Measurements from ENCODE around the gene PRKCZ. TPM values are rescaled to one million over a fixed set of nuclear protein-coding genes. Genes with fewer than 3 reads are reported as not detected.

Gene PRKCZ
- total and polyA plus RNA-seq, 9 of the 15 experiments (the other 6 are each of a cell fraction or from before 2014, with no cell fraction given): 0.07 to 3.1 (median 1.3) TPM

GRCh38 chr1:2212532-2213491, 162.6 kb downstream of the PRKCZ start (continued):
- TF ChIP-seq CUX1 (CRISPR knock-in tag; IDR thresholded peaks at IDR 0.05) (no peak), SRSF3 (IDR thresholded peaks at IDR 0.05; ENCODE audit: insufficient read depth, low read length) (no peak), ZBTB9 (CRISPR knock-in tag; IDR thresholded peaks at IDR 0.05) (peak; percentile 99), HMG20B (CRISPR knock-in tag; IDR thresholded peaks at IDR 0.05) (no peak), NR3C1 (CRISPR knock-in tag; IDR thresholded peaks at IDR 0.05) (0 out of 2 replicates have a peak, but pooled peaks have one; percentile 21), ZNF507 (tag; conservative IDR thresholded peaks at IDR 0.05) (no peak), E2F3 (CRISPR knock-in tag; IDR thresholded peaks at IDR 0.05) (no peak), PTTG1 (tag; IDR thresholded peaks at IDR 0.05; ENCODE audit: low read depth) (no peak), ZNF830 (CRISPR knock-in tag; IDR thresholded peaks at IDR 0.05) (no peak), ARID1B (IDR thresholded peaks at IDR 0.05) (no peak; the same call in 1 of the 2 replicates)
- TF ChIP-seq, protein P1, sequence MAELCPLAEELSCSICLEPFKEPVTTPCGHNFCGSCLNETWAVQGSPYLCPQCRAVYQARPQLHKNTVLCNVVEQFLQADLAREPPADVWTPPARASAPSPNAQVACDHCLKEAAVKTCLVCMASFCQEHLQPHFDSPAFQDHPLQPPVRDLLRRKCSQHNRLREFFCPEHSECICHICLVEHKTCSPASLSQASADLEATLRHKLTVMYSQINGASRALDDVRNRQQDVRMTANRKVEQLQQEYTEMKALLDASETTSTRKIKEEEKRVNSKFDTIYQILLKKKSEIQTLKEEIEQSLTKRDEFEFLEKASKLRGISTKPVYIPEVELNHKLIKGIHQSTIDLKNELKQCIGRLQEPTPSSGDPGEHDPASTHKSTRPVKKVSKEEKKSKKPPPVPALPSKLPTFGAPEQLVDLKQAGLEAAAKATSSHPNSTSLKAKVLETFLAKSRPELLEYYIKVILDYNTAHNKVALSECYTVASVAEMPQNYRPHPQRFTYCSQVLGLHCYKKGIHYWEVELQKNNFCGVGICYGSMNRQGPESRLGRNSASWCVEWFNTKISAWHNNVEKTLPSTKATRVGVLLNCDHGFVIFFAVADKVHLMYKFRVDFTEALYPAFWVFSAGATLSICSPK (IDR thresholded peaks at IDR 0.05; ENCODE audit: borderline replicate concordance): no peak
- TF ChIP-seq, protein P2, sequence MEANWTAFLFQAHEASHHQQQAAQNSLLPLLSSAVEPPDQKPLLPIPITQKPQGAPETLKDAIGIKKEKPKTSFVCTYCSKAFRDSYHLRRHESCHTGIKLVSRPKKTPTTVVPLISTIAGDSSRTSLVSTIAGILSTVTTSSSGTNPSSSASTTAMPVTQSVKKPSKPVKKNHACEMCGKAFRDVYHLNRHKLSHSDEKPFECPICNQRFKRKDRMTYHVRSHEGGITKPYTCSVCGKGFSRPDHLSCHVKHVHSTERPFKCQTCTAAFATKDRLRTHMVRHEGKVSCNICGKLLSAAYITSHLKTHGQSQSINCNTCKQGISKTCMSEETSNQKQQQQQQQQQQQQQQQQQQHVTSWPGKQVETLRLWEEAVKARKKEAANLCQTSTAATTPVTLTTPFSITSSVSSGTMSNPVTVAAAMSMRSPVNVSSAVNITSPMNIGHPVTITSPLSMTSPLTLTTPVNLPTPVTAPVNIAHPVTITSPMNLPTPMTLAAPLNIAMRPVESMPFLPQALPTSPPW (CRISPR knock-in tag; IDR thresholded peaks at IDR 0.05): peak; percentile 75
